ENCODE measurements around the gene ADAMTS12. TPM values are rescaled to one million over a fixed set of nuclear protein-coding genes. Genes with fewer than 3 reads are reported as not detected.

The ADAMTS12 gene
- total and polyA plus RNA-seq, 9 of the 15 experiments (the other 6 are each of a cell fraction or from before 2014, with no cell fraction given) = 0.11 TPM; not detected in 8

GRCh38 chr5:33772380-33772897 is 119.4 kb downstream of the ADAMTS12 start:
- CTCF ChIA-PET (ENCODE audit: low intra/inter-chr PET ratio) = no interaction called here

More at GRCh38 chr5:33772380-33772897, 119.4 kb downstream of the ADAMTS12 start:
- Histone ChIP-seq H4K20me1 (replicated peaks; ENCODE audit: control insufficient read depth, insufficient read depth, low read length) (no peaks in the 10 kb centered on the region), H3K36me3 (ENCODE audit: control insufficient read depth, insufficient read depth, low read length) (no peaks in the 10 kb centered on the region), H3K9me3 (replicated peaks; ENCODE audit: control insufficient read depth, insufficient read depth, low read depth, low read length) (no peaks in the 10 kb centered on the region), H3K4me3 (no peak overlapping the region), H3K9me1 (ENCODE audit: control insufficient read depth, insufficient read depth, low read length) (no peaks in the 10 kb centered on the region), H3K27ac (ENCODE audit: extremely low read depth, low read depth, low read length) (no peak overlapping the region), H3K9ac (ENCODE audit: insufficient read depth in 1 of 2, low read depth in 2 of 2, low read length in 2 of 2) (no peak overlapping the region), H3K27me3 (ENCODE audit: control insufficient read depth in 2 of 2, insufficient read depth in 2 of 2, low read length in 2 of 2) (no peaks in the 10 kb centered on the region), H3K4me2 (ENCODE audit: insufficient read depth, low read length) (no peak overlapping the region), H3K4me1 (replicated peaks in 1 of 2; ENCODE audit: control insufficient read depth in 2 of 2, insufficient read depth in 2 of 2, low read length in 2 of 2) (no peaks in the 10 kb centered on the region), H2AFZ (ENCODE audit: low read depth, low read length) (no peak overlapping the region), H3K79me2 (ENCODE audit: control insufficient read depth, insufficient read depth, low read length) (no peaks in the 10 kb centered on the region)
- intact Hi-C loops (cut with micrococcal nuclease) (no loop called here), in situ Hi-C loops (cut with MboI) (no loop called here)
- POLR2A ChIA-PET = no interaction called here
- WGBS (ENCODE audit: insufficient coverage, low coverage, missing lambda C conversion rate) = 0% methylated on average over 2 of the region's 2 CpGs
- TF ChIP-seq ZNF23 (CRISPR knock-in tag; IDR thresholded peaks at IDR 0.05) (no peak), ZNF518B (CRISPR knock-in tag; IDR thresholded peaks at IDR 0.05) (no peak)
- ATAC-seq (no peak), DNase-seq (ENCODE audit: extremely low read depth in 1 of 4, low spot score in 3 of 4) (no peak), FAIRE-seq (no peak)
- BruUV-seq (replicated peaks) = no TSS peak
